ENCODE results near the gene RNGTT.
"Not testable (repeated sequence)": the region's sequence is repeated elsewhere in the genome, so short reads cannot be mapped to it uniquely, and the experiment has no call there.

RNGTT gene

GRCh38 chr6:88864359-88865054, 98.9 kb downstream of the RNGTT start:
- no peak for DNase-seq (ENCODE audit: low read depth in 2 of 2)

GRCh38 chr6:88860310-88860709, 103.1 kb downstream of the RNGTT start:
- DNase-seq (ENCODE audit: low read depth in 2 of 2), result no peak

GRCh38 chr6:88858455-88858854, 105.0 kb downstream of the RNGTT start:
- no peak for DNase-seq (ENCODE audit: low read depth in 2 of 2)

- no peak for DNase-seq (ENCODE audit: low read depth in 2 of 2)
Measured at GRCh38 chr6:88856566-88856965, 106.9 kb downstream of the RNGTT start.

DNA sequence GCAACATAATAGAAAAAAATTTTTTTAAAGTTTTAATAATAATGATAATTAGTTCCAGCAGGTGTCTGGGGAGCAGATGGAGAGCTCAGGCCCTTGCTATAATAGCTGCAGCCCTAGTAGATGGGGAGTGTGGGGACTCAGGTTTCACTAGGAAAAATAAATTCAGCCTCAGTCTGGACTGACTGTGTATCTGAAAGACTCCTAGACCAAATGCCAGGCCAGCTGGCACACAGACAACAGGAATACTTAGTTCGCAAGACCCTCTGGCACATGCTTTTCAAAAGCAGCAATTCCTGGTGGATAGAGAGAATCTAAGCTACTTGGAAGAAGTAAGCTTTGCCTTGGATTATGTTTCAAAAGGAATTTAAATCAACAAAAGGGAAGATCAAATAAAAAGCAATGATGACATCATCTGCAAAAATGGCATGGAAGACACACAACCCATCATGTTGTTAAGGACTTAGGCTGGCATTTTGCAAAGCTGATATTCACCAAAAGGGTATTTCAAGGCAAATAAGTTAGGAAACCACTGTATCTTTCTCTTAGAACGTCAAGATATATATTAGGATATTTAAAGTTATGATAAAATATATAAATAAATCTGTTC, 107.8 kb downstream of the RNGTT start:
- no peak for DNase-seq (ENCODE audit: low read depth in 2 of 2)

DNA sequence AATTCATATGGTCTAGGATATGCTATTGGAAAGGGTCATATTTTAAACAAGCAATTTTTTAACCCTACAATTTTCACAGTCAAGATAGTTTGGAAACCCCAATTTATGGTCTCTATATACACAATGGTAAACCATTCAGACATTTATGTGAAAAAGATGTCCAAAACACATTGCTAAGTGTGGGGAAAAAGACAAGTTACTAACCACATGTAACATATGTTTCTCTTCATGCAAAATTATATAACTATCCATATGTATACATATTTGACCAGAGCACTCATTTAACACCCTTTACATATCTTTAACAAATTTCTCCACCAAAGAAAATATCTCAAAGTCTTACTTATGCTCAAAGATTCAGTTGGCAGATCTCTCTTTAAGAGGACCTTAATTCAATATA, 110.6 kb downstream of the RNGTT start:
- no peak for DNase-seq (ENCODE audit: low read depth in 2 of 2)

- no peak for DNase-seq (ENCODE audit: low read depth in 2 of 2)
Measured at GRCh38 chr6:88852000-88852399, 111.4 kb downstream of the RNGTT start.

GRCh38 chr6:88848870-88849269, 114.5 kb downstream of the RNGTT start:
- DNase-seq (ENCODE audit: low read depth in 2 of 2), result no peak

DNA sequence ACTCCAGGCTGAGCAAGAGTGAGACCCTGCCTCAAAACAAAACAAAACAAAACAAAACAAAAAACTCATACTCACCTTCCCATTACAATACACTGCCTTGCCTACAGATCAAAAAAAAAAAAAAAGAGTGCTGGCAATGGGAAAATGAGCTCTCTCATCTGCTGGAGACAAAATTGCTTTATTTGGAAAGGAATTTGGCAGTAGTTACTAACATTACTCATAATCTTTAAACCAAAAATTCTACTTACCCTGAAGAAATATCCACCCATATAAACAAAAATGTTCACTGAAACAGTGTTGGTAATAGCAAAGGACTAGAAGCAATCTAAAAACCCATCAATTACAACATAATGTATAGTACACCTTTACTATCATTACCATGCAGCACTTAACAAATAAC, 120.4 kb downstream of the RNGTT start:
- no peak for DNase-seq (ENCODE audit: low read depth in 2 of 2)

DNA sequence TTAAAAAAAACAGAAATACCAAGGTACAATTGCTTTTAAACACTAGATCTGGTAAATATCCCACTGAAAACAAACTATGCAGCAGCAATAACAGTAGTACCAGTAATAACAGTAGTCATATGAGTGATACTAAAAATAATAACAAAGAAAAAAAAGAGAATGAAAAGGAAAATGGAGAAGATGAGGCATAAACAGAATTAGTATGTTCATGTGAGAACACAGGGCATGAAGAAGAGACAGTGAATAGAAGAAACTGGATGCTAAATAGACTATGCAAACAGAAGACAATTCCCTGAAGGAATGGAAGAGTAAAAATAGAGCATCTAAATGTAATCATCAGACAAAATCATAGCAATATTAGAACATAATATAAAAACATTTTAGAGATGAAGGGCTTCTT, 121.1 kb downstream of the RNGTT start:
- DNase-seq (ENCODE audit: low read depth in 2 of 2), result no peak

DNA sequence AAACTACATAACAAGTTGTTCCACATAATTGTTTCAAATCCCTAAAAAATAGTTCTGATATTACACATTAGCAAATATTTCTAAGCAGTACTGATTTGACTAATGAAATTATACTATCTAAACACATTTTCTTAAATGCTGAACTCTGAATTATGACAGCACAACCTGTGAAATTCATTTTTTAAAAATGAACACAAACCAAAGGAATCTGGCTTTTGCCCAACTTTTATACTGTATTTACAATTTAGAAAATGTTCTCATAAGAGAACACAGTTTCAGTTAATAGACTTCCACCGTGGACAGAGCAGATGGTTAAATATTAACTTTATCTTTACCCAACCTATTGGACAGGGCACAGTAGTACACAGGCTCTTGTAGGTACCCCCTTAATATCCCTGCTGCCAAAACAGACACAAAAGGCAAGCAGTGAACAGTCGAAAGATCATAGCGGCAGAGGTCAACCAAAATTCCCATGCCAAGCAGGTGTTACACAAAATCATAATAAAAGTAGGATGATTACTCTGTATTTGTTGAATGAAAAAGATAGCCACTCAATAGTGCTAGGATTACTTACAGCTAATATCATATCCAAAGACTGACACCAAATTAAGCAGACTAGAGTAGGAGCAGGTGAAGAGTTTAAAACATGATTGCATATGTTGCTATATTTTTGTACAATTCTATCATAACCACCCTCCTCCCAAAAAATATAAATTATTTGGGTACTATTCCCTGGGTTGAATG, 122.5 kb downstream of the RNGTT start:
- DNase-seq (ENCODE audit: low read depth in 2 of 2), result no peak

GRCh38 chr6:88840289-88840688, 123.1 kb downstream of the RNGTT start:
- DNase-seq (ENCODE audit: low read depth in 2 of 2), result no peak

DNA sequence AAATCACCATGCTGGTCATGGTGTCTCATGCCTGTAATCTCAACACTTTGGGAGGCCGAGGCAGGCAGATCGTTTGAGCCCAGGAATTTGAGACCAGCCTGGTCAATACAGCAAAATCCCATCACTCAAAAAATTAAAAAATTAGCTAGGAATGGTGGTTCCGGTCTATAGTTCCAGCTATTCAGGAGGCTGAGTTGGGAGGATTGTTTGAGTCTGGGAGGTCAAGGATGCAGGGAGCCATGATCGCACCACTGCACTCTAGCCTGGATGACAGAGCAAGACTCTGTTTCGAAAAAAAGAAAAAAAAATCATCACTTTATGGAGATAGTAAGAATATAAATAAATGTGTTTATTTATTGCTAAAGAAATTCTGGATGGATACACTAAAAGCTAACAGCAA, 124.1 kb downstream of the RNGTT start:
- no peak for DNase-seq (ENCODE audit: low read depth in 2 of 2)

DNA sequence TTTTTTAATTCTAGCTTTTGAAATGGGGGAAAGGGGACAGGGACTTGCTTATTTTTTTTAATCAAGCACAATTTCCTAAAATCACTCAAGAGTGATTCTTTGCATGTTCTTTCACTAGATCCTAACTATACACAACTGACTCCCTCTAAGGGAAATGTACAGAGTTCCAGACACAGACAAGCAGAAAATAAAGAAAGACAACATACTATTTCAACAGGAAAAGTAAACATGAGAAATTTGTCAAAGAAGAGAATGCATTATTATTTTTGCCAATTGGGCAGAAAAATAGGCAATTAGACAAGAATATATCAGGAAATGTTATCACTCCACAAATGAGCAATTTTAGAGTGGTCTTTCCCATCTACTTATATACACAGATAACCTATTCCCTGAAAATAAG, 128.2 kb downstream of the RNGTT start:
- no peak for DNase-seq (ENCODE audit: low read depth in 2 of 2)

GRCh38 chr6:88833071-88833470, 130.3 kb downstream of the RNGTT start:
- not testable (repeated sequence) for DNase-seq (ENCODE audit: low read depth in 2 of 2)

DNA sequence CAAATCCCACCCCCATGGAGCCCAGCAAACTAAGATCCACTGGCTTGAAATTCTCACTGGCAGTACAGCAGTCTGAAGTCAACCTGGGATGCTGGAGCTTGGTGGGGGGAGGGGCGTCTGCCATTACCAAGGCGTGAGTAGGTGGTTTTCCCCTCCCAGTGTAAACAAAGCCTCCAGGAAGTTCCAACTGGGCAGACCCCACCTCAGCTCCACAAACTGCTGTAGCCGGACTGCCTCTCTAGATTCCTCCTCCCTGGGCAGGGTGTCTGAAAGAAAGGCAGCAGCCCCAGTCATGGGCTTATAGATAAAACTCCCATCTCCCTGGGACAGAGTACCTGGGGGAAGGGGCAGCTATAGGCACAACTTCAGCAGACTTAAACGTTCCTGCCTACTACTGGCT, 135.8 kb downstream of the RNGTT start:
- not testable (repeated sequence) for DNase-seq (ENCODE audit: low read depth in 2 of 2)

DNA sequence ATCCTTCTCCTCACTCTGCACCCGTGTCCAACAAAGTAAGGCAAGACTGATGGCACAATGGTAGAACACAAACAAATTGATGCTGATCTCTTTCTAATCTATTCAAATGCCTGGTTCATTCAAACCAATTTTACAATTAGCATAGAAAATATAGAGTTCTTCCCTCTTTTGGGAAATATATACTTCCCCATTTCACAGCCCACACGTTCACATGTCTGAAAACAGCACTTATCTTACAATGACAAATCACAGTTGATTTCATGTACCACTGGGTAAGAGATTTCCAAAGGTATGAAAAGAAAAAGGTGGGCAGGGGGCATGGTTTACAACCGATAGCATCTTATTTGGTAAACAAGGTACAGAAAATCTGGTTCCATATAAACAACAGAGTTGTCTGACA, 137.6 kb downstream of the RNGTT start:
- no peak for DNase-seq (ENCODE audit: low read depth in 2 of 2)

DNA sequence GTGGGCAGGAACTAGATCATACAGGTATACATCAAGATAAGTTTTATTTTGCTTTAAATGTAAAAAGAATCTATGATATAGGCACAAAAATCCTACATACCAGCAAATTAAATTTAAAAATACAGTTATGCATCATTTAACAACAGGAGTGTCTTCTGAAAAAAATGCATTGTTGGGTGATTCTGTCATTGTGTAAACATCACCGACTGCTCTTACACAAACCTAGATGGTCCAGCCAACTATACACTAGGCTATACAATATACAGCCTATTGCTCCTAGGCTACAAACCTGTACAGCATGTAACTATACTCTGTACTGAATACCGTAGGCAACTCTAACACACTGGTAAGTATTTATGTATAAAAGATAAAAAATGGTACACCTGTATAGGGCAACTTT, 139.4 kb downstream of the RNGTT start:
- DNase-seq (ENCODE audit: low read depth in 2 of 2), result no peak

DNA sequence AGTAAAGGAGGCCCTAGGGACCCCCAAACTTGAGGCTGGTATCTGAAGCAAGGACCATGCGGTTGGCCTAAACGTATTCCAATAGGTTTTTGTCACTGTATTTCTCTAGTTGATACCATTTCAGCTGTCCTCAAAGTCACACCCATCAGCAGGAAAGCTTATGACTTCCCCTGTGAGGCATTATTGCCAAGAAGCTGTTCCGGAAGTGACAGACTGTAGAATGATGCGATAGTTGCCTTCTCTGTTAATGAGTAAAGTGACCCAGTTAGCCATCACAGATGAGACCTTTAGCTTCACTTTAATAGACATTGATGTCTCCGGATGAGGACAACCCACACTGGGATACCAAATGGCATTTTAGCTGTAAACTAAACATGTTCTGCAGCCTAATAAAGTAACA, 147.9 kb downstream of the RNGTT start:
- no peak for DNase-seq (ENCODE audit: low read depth in 2 of 2)

GRCh38 chr6:88814909-88815308, 148.5 kb downstream of the RNGTT start:
- DNase-seq (ENCODE audit: low read depth in 2 of 2), result no peak

DNA sequence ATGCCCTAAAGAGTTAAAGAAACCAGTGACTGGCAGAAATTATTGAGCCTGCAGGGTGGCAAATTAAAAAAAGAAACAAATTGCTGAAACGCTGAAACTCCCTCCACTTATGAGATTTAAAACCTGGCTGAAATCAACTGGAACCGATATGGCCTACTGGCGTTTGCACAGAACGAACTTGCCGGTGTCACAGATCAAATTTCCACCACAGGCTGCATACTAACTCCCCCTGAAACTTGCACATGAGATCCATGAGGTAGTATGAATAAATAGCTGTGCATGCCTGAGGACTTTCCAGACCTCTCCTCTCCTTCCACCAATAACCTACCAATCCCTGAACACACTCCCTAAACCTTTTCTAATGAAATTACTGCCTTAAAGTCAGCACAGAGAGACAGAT, 150.4 kb downstream of the RNGTT start:
- DNase-seq (ENCODE audit: low read depth in 2 of 2), result no peak

DNA sequence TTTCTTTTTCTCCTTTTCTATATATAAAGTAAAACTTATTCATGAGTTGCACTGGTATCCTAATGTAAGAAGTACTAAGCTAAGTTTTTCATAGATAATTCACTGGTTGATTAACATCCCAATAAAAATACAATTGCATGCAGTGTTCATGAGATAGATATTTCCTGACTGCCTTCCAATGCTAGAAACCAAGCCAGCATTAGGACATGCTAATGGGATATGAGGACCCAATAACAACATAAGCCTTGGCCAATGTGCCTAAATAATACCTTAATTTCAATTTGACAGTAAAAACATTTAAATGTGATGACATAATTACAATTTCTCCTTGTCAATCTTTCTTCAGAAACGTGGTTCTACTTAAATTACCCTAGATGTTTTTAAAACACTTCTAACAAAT, 152.7 kb downstream of the RNGTT start:
- no peak for DNase-seq (ENCODE audit: low read depth in 2 of 2)

- DNase-seq (ENCODE audit: low read depth in 2 of 2), result no peak
Measured at GRCh38 chr6:88810089-88810488, 153.3 kb downstream of the RNGTT start.
